ENCODE data around the gene VPS51.
"Not testable (repeated sequence)": the region's sequence is repeated elsewhere in the genome, so short reads cannot be mapped to it uniquely, and the experiment has no call there.

VPS51 gene

DNA sequence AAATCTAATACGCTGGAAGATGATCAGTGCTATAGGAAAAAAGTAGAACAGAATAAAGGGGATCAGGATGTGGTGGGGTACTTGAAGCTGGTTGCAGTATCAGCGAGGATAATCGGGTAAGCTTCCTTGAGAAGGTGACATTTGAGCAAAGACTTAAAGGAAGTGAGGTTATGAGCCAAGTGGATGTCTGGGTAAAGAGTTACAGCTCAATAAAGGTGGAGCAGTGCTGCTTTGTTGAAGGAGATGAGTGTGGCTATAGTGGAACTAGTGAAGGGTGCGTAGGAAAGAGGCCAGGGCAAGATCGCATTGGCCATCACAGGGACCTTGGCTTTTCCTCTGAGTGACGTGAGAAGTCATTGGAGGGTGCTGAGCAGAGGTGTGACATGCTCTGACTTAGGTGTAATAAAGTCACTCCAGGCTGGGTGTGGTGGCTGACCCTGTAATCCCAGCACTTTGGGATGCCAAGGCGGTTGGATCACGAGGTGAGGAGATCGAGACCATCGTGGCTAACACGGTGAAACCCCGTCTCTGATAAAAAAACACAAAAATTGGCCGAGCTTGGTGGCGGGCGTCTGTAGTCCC, 40.6 kb downstream of the VPS51 start:
- no peak for DNase-seq

- DNase-seq: no peak
Measured at GRCh38 chr11:65141896-65142494, 46.0 kb downstream of the VPS51 start.

- DNase-seq: no peak
Measured at GRCh38 chr11:65147352-65148075, 51.5 kb downstream of the VPS51 start.

DNA sequence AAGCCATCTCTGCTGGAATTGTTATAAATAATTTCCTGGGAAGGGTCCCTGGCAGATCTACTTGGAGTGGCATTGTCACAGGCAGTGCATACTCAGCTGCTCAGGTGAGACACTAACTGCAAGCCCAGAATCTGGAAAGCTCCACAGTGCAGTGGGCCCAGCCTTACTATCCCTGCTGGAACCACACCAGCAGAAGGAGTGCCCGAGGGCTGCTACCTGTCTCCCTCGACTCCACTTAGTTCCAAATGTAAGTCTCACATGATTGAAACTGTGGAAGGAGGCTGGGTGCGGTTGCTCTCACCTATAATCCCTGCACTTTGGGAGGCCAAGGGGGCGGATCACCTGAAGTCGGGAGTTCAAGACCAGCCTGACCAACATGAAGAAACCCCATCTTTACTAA, 52.6 kb downstream of the VPS51 start:
- DNase-seq: no peak

DNA sequence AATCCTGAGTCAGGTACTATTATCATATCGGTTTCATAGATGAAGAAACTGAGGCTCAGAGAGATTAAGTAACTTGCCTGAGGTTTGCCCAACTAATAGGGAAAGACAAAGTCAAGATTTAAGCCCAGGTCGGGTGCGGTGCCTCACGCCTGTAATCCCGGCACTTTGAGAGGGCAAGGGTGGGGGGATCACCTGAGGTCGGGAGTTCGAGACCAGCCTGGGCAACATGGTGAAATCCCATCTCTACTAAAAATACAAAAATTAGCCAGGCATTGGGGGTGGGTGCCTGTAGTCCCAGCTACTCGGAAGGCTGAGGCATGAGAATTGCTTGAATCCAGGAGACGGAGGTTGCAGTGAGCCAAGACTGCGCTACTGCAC, 54.1 kb downstream of the VPS51 start:
- not testable (repeated sequence) for DNase-seq

DNA sequence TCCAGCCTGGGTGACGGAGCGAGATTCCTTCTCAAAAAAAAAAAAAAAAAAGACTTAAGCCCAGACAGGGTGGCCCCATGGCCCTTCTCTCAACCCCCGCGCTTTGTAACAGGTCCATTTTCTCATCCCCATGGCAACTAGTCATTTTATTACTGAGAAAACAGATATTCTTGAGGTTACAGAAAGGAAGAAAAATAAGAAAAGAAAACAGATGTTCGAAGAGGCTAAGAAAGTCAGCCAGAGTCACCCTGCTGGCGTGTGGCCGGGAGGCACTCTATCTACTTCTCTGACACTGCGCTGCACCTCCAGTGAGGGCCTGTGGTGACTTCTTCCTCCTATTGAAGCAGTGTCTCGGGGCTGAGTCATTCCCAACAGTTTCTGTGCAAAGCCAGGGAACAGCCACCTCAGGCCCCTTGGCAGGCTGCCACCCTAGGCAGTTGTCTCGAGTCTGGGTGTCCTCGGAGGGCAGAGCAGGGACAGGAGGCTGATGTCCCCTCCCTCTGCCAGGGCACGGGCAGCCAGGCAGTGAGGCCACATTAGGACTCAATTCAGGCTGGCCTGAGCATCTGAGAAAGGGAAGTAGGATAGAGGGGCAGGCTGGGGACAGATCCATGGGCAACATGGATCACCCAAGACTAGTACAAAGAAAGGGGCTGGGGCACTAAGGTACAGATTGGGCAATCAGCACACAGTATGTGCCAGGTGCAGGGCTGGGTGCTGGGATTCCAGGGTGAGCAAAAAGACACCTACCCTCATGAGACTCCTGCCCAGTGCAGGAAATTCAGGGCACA, 54.7 kb downstream of the VPS51 start:
- DNase-seq: no peak

- DNase-seq: no peak
Measured at GRCh38 chr11:65151331-65151899, 55.4 kb downstream of the VPS51 start.

DNA sequence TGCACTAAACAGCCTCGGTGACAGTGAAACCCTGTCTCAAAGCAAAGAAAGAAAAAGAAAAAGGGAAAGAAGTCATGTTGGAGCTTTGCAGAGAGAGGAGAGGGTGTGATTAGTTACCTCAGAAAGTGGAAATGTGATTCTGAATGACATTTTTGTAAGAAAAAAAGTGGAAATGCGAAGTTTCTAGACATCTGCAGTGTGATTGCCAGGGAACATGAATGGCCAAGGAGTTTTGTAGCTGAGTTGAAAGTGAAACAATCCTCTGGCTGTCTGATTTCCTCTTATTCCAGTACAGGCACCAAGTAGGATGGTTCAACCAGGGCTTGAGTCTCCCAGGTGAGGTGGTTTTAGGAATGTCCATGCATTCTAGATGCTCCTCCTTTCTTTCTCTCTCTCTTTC, 56.1 kb downstream of the VPS51 start:
- no peak for DNase-seq

DNA sequence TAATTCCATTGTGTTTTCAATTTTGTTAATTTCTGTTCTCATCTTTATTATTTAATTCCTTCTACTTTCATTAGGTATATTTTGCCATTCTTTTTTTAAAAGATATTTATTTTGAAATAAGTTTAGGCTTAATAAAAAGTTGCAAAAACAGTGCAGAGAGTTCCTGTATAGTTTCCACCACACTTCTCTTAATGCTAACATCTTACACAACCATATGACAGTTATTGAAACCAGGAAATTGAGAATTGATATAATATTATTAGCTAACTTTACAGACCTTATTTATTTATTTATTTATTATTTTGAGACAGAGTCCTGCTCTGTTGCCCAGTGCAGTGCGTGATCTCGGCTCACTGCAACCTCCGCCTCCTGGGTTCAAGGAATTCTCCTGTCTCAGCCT, 60.2 kb downstream of the VPS51 start:
- DNase-seq: no peak

DNA sequence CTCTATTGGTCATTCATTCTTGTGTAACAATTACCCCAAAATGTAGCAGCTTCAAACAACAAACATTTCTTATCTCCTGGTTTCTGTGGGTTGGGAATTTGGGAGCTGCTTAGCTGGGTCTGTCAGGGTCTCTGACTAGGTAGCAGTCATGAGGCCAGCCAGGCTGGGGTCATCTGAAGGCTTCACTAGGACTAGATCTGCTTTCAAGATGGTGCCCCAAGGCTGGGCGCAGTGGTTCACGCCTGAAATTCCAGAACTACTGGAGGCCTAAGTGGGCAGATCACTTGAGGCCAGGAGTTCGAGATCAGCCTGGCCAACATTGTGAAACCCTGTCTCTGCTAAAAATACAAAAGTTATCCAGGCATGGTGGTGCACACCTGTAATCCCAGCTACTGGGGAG, 60.9 kb downstream of the VPS51 start:
- no peak for DNase-seq

- no peak for DNase-seq
Measured at GRCh38 chr11:65157336-65157735, 61.3 kb downstream of the VPS51 start.

DNA sequence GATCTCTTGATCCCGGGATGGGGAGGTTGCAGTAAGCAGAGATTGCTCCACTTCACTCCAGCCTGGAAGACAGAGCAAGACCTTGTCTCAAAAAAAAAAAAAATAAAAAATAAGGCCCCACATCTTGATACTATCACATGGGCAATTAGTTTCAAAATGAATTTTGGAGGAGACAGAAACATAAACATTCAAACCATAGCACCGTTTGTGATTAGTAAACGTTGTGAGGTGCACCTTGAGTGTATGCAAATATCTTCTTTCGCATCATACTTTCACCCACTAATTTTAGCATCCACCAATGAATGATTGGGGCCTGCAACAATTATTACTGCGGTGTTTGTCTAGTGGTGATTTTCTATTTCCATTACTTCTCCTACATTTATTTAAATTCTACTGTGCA, 63.0 kb downstream of the VPS51 start:
- DNase-seq: no peak

DNA sequence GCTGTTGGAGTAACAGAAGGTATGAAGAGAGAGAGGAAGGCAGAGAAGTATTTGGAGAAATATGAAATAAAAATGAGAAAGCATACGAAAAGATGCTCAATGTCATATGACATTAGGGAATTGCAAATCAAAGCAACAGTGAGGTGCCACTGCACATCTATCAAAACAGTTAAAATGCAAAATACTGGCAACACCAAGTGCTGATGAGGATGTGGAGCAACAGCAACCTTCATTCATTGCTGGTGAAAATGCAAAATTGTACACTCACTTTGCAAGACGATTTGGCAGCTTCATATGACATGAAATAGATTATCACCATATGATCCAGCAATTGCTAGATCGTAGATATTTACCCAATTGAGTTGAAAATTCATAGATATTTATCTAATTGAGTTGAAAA, 64.6 kb downstream of the VPS51 start:
- DNase-seq: no peak
